ENCODE measurements around the gene PSAT1.

DNA sequence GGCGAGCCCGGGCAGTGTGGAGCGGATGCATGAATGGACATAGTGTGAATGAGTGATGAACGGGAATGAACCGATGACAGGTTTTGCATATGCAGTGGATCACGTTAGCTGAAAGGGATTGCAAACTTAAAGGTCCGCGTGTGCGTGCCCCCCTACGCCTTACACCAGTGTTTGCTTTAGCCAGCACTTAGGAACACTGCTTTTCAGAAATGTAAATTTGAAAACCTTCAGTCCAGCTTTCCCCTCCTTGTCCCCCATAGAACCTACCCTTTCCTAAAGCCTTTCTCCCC, 692 bp downstream of the PSAT1 start:
- TF ChIP-seq, protein P1, sequence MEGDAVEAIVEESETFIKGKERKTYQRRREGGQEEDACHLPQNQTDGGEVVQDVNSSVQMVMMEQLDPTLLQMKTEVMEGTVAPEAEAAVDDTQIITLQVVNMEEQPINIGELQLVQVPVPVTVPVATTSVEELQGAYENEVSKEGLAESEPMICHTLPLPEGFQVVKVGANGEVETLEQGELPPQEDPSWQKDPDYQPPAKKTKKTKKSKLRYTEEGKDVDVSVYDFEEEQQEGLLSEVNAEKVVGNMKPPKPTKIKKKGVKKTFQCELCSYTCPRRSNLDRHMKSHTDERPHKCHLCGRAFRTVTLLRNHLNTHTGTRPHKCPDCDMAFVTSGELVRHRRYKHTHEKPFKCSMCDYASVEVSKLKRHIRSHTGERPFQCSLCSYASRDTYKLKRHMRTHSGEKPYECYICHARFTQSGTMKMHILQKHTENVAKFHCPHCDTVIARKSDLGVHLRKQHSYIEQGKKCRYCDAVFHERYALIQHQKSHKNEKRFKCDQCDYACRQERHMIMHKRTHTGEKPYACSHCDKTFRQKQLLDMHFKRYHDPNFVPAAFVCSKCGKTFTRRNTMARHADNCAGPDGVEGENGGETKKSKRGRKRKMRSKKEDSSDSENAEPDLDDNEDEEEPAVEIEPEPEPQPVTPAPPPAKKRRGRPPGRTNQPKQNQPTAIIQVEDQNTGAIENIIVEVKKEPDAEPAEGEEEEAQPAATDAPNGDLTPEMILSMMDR (conservative IDR thresholded peaks at IDR 0.05): no peak
- no peak for TF ChIP-seq ZFX (IDR thresholded peaks at IDR 0.05)

Measured in C4-2B (cell line).